ENCODE data around the gene HOXD10. TPM values are rescaled to one million over a fixed set of nuclear protein-coding genes. Genes with fewer than 3 reads are reported as not detected.
A peak's percentile ranks its signal among the peaks of the same experiment; 100 is the strongest.

Gene HOXD10
- total and polyA plus RNA-seq, 12 donors: not detected

DNA sequence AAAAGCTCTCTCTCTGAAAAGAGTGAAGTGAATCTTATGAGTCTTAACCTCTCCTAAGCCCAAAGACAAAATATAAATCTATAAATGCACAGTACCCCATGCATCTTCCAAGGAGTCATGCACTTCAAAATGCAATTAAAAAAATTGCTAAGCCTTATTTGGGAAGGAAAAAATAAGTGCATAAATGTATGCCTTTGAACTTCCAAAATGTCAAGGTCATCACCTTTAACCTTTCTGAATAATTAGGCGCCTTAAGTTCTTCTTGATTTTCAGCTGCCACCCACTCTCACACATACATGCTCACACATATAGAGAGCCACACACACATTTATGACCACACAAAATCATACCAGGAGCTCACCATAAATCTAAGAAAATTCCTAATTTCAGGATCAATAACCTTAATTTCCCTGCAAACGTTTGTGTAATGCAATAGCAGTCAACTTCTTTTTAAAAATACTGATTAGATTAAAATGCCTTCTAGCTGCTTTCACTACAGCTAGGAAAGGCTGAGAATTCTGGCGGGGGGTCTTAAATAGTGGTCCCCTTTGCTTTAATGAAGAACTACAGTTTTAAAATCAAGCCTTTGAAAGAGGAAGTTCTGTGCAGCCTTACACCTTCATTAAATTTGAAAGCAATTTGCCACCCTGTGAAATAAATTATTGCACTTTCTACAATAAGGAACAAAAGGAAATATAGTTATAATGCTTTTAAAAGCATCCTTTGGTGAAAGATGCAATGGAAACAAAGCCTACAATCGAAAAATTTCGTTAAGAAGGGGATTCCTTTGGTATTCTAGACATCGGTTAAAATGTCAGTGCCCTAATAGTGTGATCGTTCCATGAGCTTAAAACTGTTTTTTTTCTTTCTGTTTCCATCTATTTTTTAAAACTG, 5.9 kb upstream of the HOXD10 start:
- ATAC-seq (no peak), DNase-seq (no peak)
- Histone ChIP-seq H3K27ac (no peak overlapping the region), H3K27me3 (peaks cover 74 to 99% (median 98%) of the 10 kb centered on the region in 7 donors), H3K36me3 (no peaks in the 10 kb centered on the region), H3K9me3 (no peaks in the 10 kb centered on the region), H3K4me3 (no peak overlapping the region), H3K4me1 (peaks cover 0 to 24% (median 11%) of the 10 kb centered on the region in 9 donors)
- TF ChIP-seq, protein P1, sequence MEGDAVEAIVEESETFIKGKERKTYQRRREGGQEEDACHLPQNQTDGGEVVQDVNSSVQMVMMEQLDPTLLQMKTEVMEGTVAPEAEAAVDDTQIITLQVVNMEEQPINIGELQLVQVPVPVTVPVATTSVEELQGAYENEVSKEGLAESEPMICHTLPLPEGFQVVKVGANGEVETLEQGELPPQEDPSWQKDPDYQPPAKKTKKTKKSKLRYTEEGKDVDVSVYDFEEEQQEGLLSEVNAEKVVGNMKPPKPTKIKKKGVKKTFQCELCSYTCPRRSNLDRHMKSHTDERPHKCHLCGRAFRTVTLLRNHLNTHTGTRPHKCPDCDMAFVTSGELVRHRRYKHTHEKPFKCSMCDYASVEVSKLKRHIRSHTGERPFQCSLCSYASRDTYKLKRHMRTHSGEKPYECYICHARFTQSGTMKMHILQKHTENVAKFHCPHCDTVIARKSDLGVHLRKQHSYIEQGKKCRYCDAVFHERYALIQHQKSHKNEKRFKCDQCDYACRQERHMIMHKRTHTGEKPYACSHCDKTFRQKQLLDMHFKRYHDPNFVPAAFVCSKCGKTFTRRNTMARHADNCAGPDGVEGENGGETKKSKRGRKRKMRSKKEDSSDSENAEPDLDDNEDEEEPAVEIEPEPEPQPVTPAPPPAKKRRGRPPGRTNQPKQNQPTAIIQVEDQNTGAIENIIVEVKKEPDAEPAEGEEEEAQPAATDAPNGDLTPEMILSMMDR (IDR thresholded peaks at IDR 0.05): no peak
- 17 to 20% methylated on average over 7 of the region's 7 CpGs for WGBS, 2 donors
- intact Hi-C loops (cut with DNase I): no loop called here

DNA sequence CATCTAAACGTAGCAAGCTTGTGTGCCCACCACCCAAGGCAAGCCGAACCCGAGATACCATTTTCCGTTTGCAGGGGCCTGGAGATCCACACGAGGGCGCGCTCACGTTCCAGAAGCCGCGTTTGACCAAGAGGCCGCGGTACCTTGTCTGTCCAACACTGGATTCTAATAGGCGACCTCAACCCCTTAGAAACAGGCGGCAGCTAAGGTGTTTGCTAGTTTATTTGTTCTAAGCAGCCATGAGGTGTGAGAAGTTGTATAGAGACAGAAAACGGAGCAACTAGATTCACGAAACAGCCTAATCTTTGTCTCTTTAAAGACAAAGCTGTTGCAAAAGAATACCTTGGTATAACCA, 5.3 kb upstream of the HOXD10 start:
- no peaks in the 10 kb centered on the region for H3K36me3 ChIP-seq
- TF ChIP-seq, protein P1 (IDR thresholded peaks at IDR 0.05): peak in 7 of 9 donors; percentile 30 to 55 (median 52)
- intact Hi-C loops (cut with DNase I): no loop called here
- ATAC-seq (no peak), DNase-seq (no peak)
- peaks cover 74 to 99% (median 98%) of the 10 kb centered on the region in 7 donors for H3K27me3 ChIP-seq
- H3K27ac ChIP-seq: no peak overlapping the region
- H3K4me1 ChIP-seq: peaks cover 0 to 26% (median 10%) of the 10 kb centered on the region in 9 donors
- H3K9me3 ChIP-seq: no peaks in the 10 kb centered on the region
- no peak overlapping the region for H3K4me3 ChIP-seq
- WGBS, 2 donors: 2 to 4% methylated on average over 16 of the region's 16 CpGs

DNA sequence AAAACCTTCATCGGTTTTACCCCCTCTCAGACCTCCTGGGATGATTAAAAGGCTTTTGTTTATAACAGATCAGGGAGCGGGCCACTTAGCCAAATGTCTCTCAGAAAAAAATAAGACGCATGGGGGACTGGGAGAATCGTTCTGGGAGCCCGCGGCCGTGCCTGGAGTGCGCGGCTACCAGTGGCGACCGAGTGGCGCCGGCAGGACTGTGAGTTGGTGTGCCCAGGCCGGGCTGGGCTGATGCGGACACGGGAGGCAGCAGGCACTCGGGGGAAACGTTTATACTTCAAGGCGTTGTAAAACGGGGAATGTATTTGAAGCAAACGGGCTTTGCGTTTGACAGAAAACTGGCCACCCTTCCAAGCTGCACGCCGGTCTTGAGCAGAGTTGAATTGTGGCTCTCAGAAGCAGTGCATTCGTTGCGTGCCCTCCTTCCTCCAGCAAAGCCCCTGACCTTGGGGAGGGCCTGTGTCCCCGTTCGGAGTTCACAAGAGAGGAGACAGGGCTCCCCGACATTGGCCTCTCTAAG, 4.7 kb upstream of the HOXD10 start:
- TF ChIP-seq, protein P1 (IDR thresholded peaks at IDR 0.05): no peak
- DNase-seq (no peak), ATAC-seq (no peak)
- 4% methylated on average over 29 of the region's 29 CpGs for WGBS, 2 donors
- no peaks in the 10 kb centered on the region for H3K9me3 ChIP-seq
- H3K4me3 ChIP-seq: no peak overlapping the region
- peaks cover 0 to 22% (median 5%) of the 10 kb centered on the region in 9 donors for H3K4me1 ChIP-seq
- peaks cover 74 to 99% (median 98%) of the 10 kb centered on the region in 7 donors for H3K27me3 ChIP-seq
- intact Hi-C loops (cut with DNase I): no loop called here
- H3K27ac ChIP-seq: no peak overlapping the region
- no peaks in the 10 kb centered on the region for H3K36me3 ChIP-seq

DNA sequence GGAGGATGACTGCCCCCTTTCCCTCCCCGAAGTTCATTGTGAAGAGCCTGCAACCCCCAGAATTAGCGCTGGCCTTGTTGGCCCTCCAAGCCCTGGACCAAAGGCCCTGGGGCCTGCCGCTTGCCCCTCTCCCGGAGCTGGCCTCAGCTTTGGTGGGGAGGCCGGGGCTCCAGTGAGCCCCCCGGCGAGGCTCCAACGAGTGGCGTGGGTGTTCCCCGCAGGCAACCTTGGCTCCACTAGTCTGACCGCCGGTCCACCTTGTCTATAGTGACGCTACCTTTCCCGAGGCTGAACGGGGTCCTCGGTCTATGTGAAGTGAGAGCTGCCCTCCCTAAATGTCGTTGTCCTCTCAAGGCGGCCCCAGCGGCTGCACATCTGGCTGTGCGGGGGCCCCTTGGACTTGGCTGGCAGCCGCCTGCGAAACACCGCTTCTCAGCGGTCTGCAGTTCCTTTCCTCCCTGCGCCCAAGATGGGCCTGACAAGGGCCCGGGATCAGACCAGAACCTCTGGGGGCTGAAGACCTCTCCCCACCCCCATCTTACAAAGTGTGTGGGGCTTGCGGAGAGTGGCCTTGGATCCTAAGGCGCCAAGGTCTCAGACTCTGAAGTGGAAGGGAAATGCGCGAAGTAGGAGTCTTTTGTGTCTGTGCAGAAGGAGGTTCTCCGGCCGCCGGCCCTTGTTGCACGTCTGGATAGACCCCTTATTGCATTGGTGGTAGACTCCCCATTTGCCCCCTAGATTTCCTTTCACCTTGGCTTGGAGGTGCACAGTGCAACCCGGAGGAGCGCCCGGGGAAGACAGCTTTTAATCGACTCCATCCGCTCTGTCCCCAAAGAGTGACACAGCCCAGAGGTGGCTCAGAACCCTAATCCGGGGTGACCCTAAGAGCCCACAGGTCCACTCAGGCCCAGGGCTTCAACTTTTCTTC, 3.9 kb upstream of the HOXD10 start:
- Histone ChIP-seq H3K4me3 (no peak overlapping the region), H3K4me1 (peaks cover 0 to 18% (median 2%) of the 10 kb centered on the region in 9 donors), H3K27ac (no peak overlapping the region), H3K36me3 (no peaks in the 10 kb centered on the region), H3K27me3 (peaks cover 76 to 100% (median 100%) of the 10 kb centered on the region in 7 donors), H3K9me3 (no peaks in the 10 kb centered on the region)
- 3 to 9% methylated on average over 40 of the region's 40 CpGs for WGBS, 2 donors
- no peak for ATAC-seq
- intact Hi-C loops (cut with DNase I): no loop called here
- TF ChIP-seq, protein P1 (IDR thresholded peaks at IDR 0.05): no peak
- no peak for DNase-seq

All from heart right ventricle (tissue), 16 donors.